RPMI7951 (cell line): ENCODE results near the gene FOLR2. TPM values are rescaled to one million over a fixed set of nuclear protein-coding genes. Genes with fewer than 3 reads are reported as not detected.
"Not testable (repeated sequence)": the region's sequence is repeated elsewhere in the genome, so short reads cannot be mapped to it uniquely, and the experiment has no call there.

Experiments used
- DNase-seq: peaks from one replicate; pipeline ENCODE4 v3.0.0-alpha.2; 2012; ENCODE audit warnings: low read depth
- total RNA-seq: library from RNA; depleted of rRNA; stranded (reverse); fragments of >200 nt; shearing (Covaris generic); gene quantifications from 2 replicates; pipeline ENCODE4 v1.2.3, GENCODE V29; 2014

The FOLR2 gene
- total RNA-seq, 1 experiment from 2014 or later, result not detected

- no peak for DNase-seq
These were observed 24.1 kb downstream of the FOLR2 start for GRCh38 chr11:72240461-72241290.

GRCh38 chr11:72241291-72241781 is 24.7 kb downstream of the FOLR2 start:
- DNase-seq, result no peak

GRCh38 chr11:72242141-72242540 is 25.5 kb downstream of the FOLR2 start:
- no peak for DNase-seq

GRCh38 chr11:72243173-72244059 is 26.8 kb downstream of the FOLR2 start:
- DNase-seq, result no peak

GRCh38 chr11:72244060-72244360 is 27.4 kb downstream of the FOLR2 start, which contains the start of gene PHOX2A:
TSS of gene PHOX2A (minus strand) at chr11:72244176. CDS start at chr11:72244004, 172 bp downstream.
- DNase-seq, result no peak

GRCh38 chr11:72244361-72245262 is 28.0 kb downstream of the FOLR2 start:
- DNase-seq, result no peak

- no peak for DNase-seq
These were observed 28.7 kb downstream of the FOLR2 start for GRCh38 chr11:72245263-72245816.

- no peak for DNase-seq
These were observed 31.0 kb downstream of the FOLR2 start for GRCh38 chr11:72247584-72247983.

- no peak for DNase-seq
These were observed 33.4 kb downstream of the FOLR2 start for GRCh38 chr11:72249961-72250360.

- no peak for DNase-seq
These were observed 34.3 kb downstream of the FOLR2 start for GRCh38 chr11:72250661-72251464.

GRCh38 chr11:72251614-72252013 is 35.0 kb downstream of the FOLR2 start:
- no peak for DNase-seq

GRCh38 chr11:72253392-72253791 is 36.8 kb downstream of the FOLR2 start:
- no peak for DNase-seq

- no peak for DNase-seq
These were observed 37.9 kb downstream of the FOLR2 start for GRCh38 chr11:72254299-72254993.

- peak; percentile 43 for DNase-seq
These were observed 41.0 kb downstream of the FOLR2 start for GRCh38 chr11:72257570-72257969.

GRCh38 chr11:72259490-72259889 is 42.9 kb downstream of the FOLR2 start:
- DNase-seq, result no peak

GRCh38 chr11:72260574-72260973 is 44.0 kb downstream of the FOLR2 start:
- DNase-seq, result no peak

GRCh38 chr11:72263361-72263760 is 46.8 kb downstream of the FOLR2 start:
- DNase-seq, result peak; percentile 51

- DNase-seq, result no peak
These were observed 49.4 kb downstream of the FOLR2 start for GRCh38 chr11:72265951-72266350.

- not testable (repeated sequence) for DNase-seq
These were observed 50.4 kb downstream of the FOLR2 start for GRCh38 chr11:72266960-72267359.
